Mucosa of descending colon (tissue), 3 donors: Measurements from ENCODE around the gene ARAP1. TPM values are rescaled to one million over a fixed set of nuclear protein-coding genes. Genes with fewer than 3 reads are reported as not detected.

Source experiments
- ATAC-seq: fragments of 200-7000 bp; cut with Tn5 transposase; one replicate; pipeline ENCODE4 v1.9.1; 2020; ENCODE audit warnings: mild to moderate bottlenecking, moderate library complexity
- DNase-seq, 3 donors: peaks; one replicate each; pipeline ENCODE4 v3.0.0-alpha.2; 2020
- H3K36me3 ChIP-seq: fragments of 200-600 bp; one replicate; pipeline ENCODE4 v1.8.0; 2021; ENCODE audit warnings: low read depth, mild to moderate bottlenecking
- H3K4me1 ChIP-seq: fragments of 200-600 bp; one replicate; pipeline ENCODE4 v1.8.0; 2021; ENCODE audit warnings: low read depth, mild to moderate bottlenecking
- H3K4me3 ChIP-seq: fragments of 200-600 bp; one replicate; pipeline ENCODE4 v1.8.0; 2021; ENCODE audit warnings: mild to moderate bottlenecking
- H3K9me3 ChIP-seq: fragments of 200-600 bp; one replicate; pipeline ENCODE4 v1.8.0; 2021; ENCODE audit warnings: mild to moderate bottlenecking
- CTCF ChIP-seq: fragments of 200-600 bp; IDR thresholded peaks from one replicate; pipeline ENCODE4 v1.8.0; 2022; ENCODE audit warnings: antibody characterized with exemption, mild to moderate bottlenecking
- intact Hi-C, 2 donors: fragments of 100-400 bp; cut with DNase I in 1 of 2; cut with micrococcal nuclease in 1 of 2; formaldehyde crosslinking; loops; one replicate each; pipeline versions ENCODE4 v1.11.0 to v1.11.1; 2022; cut with DNase I, micrococcal nuclease
- total RNA-seq, 3 donors: library from RNA; stranded (reverse); fragmentation: NEBNext Ultra II Directional in 2 of 3; extraction: Animal tissue kit (Norgen Biotek cat#: 25700) in 2 of 3; gene quantifications; one replicate each; pipeline versions ENCODE4 v1.2.1 to v1.2.4, GENCODE V29; 2021 to 2023
- donor health status: DM: no; HTN: no; CAD: no; lungs with moderate emphysema.
- donor health status: DM: no; HTN: no; CAD: no.
- donor health status: DM: no; HTN: yes; CAD: no.

Gene ARAP1
- total RNA-seq, 3 donors from 2014 or later: 69.3 to 84.8 (median 84.0) TPM

GRCh38 chr11:72773696-72774095 lies 21.5 kb upstream of the ARAP1 start:
- ATAC-seq: no peak
- no peak for DNase-seq
- Histone ChIP-seq H3K4me3 (no peak overlapping the region), H3K9me3 (no peaks in the 10 kb centered on the region), H3K4me1 (peaks cover 45% of the 10 kb centered on the region), H3K36me3 (no peaks in the 10 kb centered on the region)
- intact Hi-C loops: no loop called here
- no peak for TF ChIP-seq CTCF

GRCh38 chr11:72773291-72773690 lies 21.1 kb upstream of the ARAP1 start:
- no peak for TF ChIP-seq CTCF
- ATAC-seq (peak; percentile 18), DNase-seq (no peak)
- Histone ChIP-seq H3K4me3 (no peak overlapping the region), H3K4me1 (peaks cover 44% of the 10 kb centered on the region), H3K36me3 (no peaks in the 10 kb centered on the region), H3K9me3 (no peaks in the 10 kb centered on the region)
- intact Hi-C loops: no loop called here

GRCh38 chr11:72772059-72772458 lies 19.9 kb upstream of the ARAP1 start:
- Histone ChIP-seq H3K4me1 (peaks cover 32% of the 10 kb centered on the region), H3K4me3 (no peak overlapping the region), H3K9me3 (no peaks in the 10 kb centered on the region), H3K36me3 (no peaks in the 10 kb centered on the region)
- intact Hi-C loops: no loop called here
- no peak for ATAC-seq
- no peak for TF ChIP-seq CTCF
- DNase-seq: no peak

- no peak for ATAC-seq
- peaks cover 26% of the 10 kb centered on the region for H3K4me1 ChIP-seq
- H3K36me3 ChIP-seq: no peaks in the 10 kb centered on the region
Measured at GRCh38 chr11:72771507-72771906, 19.3 kb upstream of the ARAP1 start.

GRCh38 chr11:72770799-72771198 lies 18.6 kb upstream of the ARAP1 start:
- intact Hi-C loops: no loop called here
- H3K4me1 ChIP-seq: peaks cover 24% of the 10 kb centered on the region
- TF ChIP-seq CTCF: no peak
- H3K36me3 ChIP-seq: no peaks in the 10 kb centered on the region
- no peak for ATAC-seq
- no peak for DNase-seq
- no peak overlapping the region for H3K4me3 ChIP-seq
- H3K9me3 ChIP-seq: no peaks in the 10 kb centered on the region

More at GRCh38 chr11:72771507-72771906, 19.3 kb upstream of the ARAP1 start:
- Histone ChIP-seq H3K9me3 (no peaks in the 10 kb centered on the region), H3K4me3 (no peak overlapping the region)
- DNase-seq: no peak
- TF ChIP-seq CTCF: no peak
- intact Hi-C loops: no loop called here

GRCh38 chr11:72769680-72770079 lies 17.5 kb upstream of the ARAP1 start:
- Histone ChIP-seq H3K9me3 (no peaks in the 10 kb centered on the region), H3K4me1 (peaks cover 30% of the 10 kb centered on the region), H3K4me3 (no peak overlapping the region), H3K36me3 (no peaks in the 10 kb centered on the region)
- no peak for ATAC-seq
- no peak for DNase-seq
- no peak for TF ChIP-seq CTCF
- intact Hi-C loops: no loop called here
